Frontal cortex (tissue), 4 donors: Measurements from ENCODE around the gene DNAH9. TPM values are rescaled to one million over a fixed set of nuclear protein-coding genes. Genes with fewer than 3 reads are reported as not detected.

Experiments
- DNase-seq, 2 donors: peaks; one replicate each; pipeline ENCODE4 v3.0.0; 2012; ENCODE audit warnings: low spot score in 2 of 2
- FAIRE-seq: peaks from 2 replicates; lab custom pipeline; 2012; peaks lifted over from hg19 to GRCh38; lab: Jason Lieb, UNC
- total RNA-seq: library from RNA; depleted of rRNA; stranded (reverse); fragments of >200 nt; gene quantifications from one replicate; pipeline ENCODE4 v1.2.3, GENCODE V29; 2014
- donor health status: control.
- donor health status: control.
- donor health status: control.

The DNAH9 gene
- total RNA-seq, 1 donor from 2014 or later: 0.82 TPM

DNA sequence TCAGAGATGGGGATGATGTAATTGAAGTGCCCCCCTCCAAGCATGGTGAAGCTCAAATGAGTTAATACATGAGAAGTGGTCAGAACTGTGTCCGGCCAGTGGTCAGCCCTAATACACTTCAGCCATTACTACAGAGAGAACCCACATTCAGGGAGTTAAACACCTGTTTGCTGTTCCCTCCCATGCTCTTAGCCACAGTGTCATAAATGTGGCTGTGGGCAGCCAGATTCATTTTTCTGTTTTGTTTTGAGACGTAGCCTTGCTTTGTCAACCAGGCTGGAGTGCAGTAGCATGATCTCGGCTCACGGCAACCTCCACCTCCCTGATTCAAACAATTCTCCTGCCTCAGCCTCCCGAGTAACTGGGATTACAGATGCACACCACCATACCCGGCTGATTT is 139.9 kb downstream of the DNAH9 start:
- DNase-seq (no peak), FAIRE-seq (no peak)

- DNase-seq: no peak
- no peak for FAIRE-seq
Measured at GRCh38 chr17:11739351-11739750, 141.1 kb downstream of the DNAH9 start.

- DNase-seq: no peak
- no peak for FAIRE-seq
Measured at GRCh38 chr17:11739848-11740247, 141.6 kb downstream of the DNAH9 start.

GRCh38 chr17:11742886-11743285 is 144.6 kb downstream of the DNAH9 start:
- DNase-seq (no peak), FAIRE-seq (no peak)

- FAIRE-seq: no peak
Measured at GRCh38 chr17:11744696-11745095, 146.4 kb downstream of the DNAH9 start.

GRCh38 chr17:11747441-11747840 is 149.2 kb downstream of the DNAH9 start:
- FAIRE-seq: no peak
- DNase-seq: no peak

More at GRCh38 chr17:11744696-11745095, 146.4 kb downstream of the DNAH9 start:
- DNase-seq: no peak

DNA sequence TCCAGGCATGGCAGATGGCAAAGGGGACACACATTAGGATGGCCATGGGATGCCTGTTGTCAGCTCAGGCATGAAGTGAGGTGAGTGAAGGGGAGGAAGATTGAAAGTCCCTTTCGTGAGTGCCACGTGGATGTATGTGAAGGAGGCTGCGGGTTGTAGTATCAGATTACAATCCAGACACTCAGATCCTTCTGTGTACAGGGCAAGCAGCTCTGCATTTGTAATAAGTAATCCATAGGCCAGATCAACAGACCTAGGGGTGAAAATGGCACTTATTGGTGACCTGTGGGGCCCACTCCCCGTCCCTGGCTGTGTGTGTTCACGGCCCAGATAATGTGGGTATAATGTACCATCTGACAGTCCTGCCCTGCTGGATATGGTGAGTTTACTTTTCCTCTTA is 159.5 kb downstream of the DNAH9 start:
- DNase-seq (no peak), FAIRE-seq (no peak)

DNA sequence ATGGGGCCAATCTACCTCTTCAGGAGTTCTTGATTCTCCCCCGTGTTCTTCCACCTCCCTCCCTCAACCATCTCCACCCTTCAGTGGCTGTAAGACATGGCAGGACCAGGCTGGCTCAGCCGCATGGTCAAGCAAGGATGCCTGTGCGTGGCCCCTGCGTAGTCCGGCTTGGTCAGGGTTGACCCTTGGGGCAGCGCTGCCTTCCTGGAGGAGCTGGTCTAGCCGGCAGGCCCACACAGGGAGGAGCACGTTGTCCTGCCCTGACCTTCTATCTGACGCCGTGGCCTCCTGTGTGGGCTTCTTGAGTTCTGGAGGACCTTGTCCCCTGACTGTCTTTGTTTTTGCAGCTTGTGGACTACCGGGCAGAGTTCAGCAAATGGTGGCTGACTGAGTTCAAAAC is 169.8 kb downstream of the DNAH9 start:
- FAIRE-seq: no peak

GRCh38 chr17:11768981-11769380 is 170.7 kb downstream of the DNAH9 start:
- DNase-seq: no peak
- no peak for FAIRE-seq

More for the DNA sequence above, 169.8 kb downstream of the DNAH9 start:
- DNase-seq: no peak

DNA sequence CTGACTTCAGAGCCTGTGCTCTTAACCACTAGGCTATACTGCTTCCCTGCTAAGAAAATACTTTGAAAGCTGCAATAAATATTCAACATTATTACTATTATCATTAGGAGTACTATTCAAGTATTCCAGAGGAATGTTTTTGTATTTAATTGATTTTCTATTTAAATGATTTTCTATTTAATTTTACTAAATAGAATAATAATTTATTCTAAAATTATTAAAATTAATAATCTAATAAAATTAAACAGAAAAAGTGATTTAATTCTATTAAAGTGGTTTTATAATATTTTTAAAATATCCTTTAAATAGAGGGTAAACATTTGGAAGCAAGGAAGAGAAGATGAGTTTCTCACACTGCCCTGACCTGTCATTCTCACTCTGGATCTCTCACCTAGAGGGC is 173.8 kb downstream of the DNAH9 start:
- FAIRE-seq: peak; percentile 96
- DNase-seq: no peak

DNA sequence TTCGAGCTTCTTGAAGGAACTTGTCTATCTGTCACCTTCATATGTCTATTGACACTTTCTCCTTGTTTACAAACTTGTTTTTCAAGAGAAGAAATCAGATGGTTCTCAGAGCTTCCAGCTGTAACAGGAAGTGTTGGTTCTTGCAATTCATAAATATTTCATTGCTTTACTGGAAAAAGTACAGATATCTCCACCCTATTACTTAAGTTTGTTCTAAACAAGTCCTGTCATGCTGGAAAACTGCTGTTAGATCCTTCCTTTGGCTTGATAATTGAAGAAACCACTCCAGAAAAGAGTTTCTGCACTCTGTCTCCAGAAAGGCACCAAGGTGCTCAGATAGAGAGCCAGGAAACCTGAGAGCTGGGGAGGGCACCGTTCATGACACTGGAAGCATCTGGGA is 181.6 kb downstream of the DNAH9 start:
- DNase-seq (no peak), FAIRE-seq (no peak)

- DNase-seq (no peak), FAIRE-seq (no peak)
Measured at GRCh38 chr17:11780621-11781020, 182.4 kb downstream of the DNAH9 start.

- DNase-seq: no peak
- FAIRE-seq: no peak
Measured at GRCh38 chr17:11786711-11787438, 188.6 kb downstream of the DNAH9 start.

GRCh38 chr17:11795906-11796305 is 197.6 kb downstream of the DNAH9 start:
- DNase-seq (no peak), FAIRE-seq (no peak)

DNA sequence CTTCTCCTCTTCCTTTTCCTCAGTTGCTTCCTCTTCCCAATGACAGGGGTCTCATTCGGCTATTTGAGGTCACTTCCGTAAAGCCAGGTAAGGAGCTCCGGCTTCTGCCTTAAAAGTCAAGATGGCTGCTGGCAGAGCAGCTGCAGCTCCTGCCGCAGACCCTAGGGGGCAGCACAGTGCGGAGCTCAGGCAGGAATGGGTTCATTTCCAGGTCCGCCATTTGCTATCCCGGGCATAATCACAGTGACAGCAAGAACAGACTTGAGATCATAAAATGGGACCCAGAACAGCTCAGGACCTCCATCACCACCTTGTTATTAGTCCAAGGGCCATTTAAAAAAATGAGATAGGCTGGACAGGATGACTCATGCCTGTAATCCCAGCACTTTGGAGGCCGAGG is 199.5 kb downstream of the DNAH9 start:
- no peak for FAIRE-seq
- DNase-seq: no peak

- FAIRE-seq (no peak), DNase-seq (no peak)
Measured at GRCh38 chr17:11803231-11803969, 205.1 kb downstream of the DNAH9 start.

DNA sequence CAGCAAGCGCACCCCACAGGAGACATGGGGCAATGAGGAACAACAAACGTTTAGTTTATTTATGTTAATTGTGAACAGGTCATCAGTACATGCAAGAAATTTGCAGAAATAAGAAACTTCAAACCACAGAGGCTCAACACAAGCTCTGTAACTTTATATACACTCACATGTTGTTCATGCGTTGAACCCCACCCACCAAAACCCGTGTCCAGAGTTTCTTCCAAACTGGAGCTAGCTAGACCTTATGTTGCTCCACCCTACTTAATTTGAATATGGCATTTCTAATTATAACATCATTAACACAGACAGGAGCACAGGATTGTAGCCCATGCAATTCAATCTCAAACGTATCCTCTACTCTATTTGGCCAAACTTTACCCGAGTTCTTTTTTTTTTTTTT is 206.9 kb downstream of the DNAH9 start:
- FAIRE-seq: no peak

GRCh38 chr17:11805952-11806351 is 207.7 kb downstream of the DNAH9 start:
- DNase-seq: no peak
- no peak for FAIRE-seq

More for the DNA sequence above, 206.9 kb downstream of the DNAH9 start:
- DNase-seq: no peak

DNA sequence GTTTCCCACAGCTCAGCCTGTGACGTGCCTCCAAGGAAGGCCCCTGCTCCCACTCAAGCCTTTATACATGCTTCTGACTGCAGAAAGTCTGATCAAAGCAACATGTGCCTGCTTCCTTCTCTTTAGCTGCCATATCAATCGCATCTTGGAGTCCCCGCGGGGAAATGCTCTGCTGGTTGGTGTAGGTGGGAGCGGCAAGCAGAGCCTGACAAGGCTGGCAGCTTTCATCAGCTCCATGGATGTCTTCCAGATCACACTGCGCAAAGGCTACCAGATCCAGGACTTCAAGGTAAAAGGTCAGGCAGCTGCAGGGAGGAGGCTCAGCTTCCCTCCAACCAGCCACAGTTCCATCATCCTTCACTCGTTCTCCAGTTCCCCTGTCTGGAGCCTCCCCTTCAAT is 209.3 kb downstream of the DNAH9 start:
- DNase-seq (no peak), FAIRE-seq (no peak)

DNA sequence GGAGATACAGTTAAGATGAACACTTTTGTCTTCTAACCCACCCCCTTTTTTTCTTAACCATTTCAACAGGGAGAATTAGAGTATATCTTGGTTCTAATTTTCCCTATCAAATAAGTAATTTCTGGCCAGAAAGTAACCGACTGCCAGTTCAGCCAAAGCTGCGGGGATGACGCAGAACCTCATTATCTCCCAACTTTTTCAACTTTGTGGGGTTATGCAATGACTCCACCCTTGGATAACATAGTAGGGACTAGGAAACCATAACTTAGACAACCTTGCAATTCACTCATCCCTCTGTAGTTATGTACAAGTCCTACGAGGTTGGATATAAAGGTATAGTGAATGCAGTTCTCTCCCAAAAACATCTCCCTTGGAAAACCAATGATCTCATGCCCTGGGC is 215.0 kb downstream of the DNAH9 start:
- FAIRE-seq (no peak), DNase-seq (no peak)

- DNase-seq (no peak), FAIRE-seq (no peak)
Measured at GRCh38 chr17:11813871-11814270, 215.6 kb downstream of the DNAH9 start.
